Adrenal gland (tissue), 12 donors: ENCODE measurements around the gene PPFIA3. TPM values are rescaled to one million over a fixed set of nuclear protein-coding genes. Genes with fewer than 3 reads are reported as not detected.
A peak's percentile ranks its signal among the peaks of the same experiment; 100 is the strongest.

Experiments used
- DNase-seq, 7 donors: peaks; one replicate each; pipeline ENCODE4 v3.0.0-alpha.2; 2019 to 2020
- H3K27ac ChIP-seq, 5 donors: fragments of 200-600 bp; sonication (generic) in 4 of 5; 1 replicate in 3 of 5; 2 replicates in 2 of 5; pipeline versions ENCODE4 v1.5.1 to v1.8.0; 2016 to 2020; ENCODE audit warnings: mild to moderate bottlenecking in 1 of 5
- H3K27me3 ChIP-seq: fragments of 200-600 bp; 2 replicates; pipeline ENCODE4 v1.8.0; 2021
- H3K36me3 ChIP-seq, 2 donors: fragments of 200-600 bp; replicated peaks in 1 of 2; 1 replicate in 1 of 2; 2 replicates in 1 of 2; pipeline versions ENCODE4 v1.5.1 to v1.8.0; 2018 to 2022
- H3K4me1 ChIP-seq, 2 donors: fragments of 200-600 bp; replicated peaks in 1 of 2; 1 replicate in 1 of 2; 2 replicates in 1 of 2; pipeline versions ENCODE4 v1.5.1 to v1.8.0; 2018 to 2021
- H3K4me3 ChIP-seq, 4 donors: fragments of 200-600 bp; sonication (generic) in 3 of 4; one replicate each; pipeline ENCODE4 v1.5.1; 2016 to 2018
- H3K9me3 ChIP-seq, 3 donors: fragments of 200-600 bp; sonication (generic) in 1 of 3; replicated peaks in 1 of 3; 1 replicate in 2 of 3; 2 replicates in 1 of 3; pipeline versions ENCODE4 v1.5.1 to v1.8.0; 2016 to 2021
- CTCF ChIP-seq, 6 experiments: fragments of 450-650 bp in 4 of 6; fragments of 200-600 bp in 2 of 6; sonication (generic) in 1 of 6; IDR thresholded peaks; 1 replicate in 5 of 6; 2 replicates in 1 of 6; pipeline versions ENCODE4 v1.5.1 to v1.8.0; 2016 to 2021; ENCODE audit warnings: antibody characterized with exemption in 6 of 6, mild to moderate bottlenecking in 2 of 6, moderate library complexity in 1 of 6
- POLR2A ChIP-seq, 2 donors: fragments of 450-650 bp; IDR thresholded peaks; one replicate each; pipeline ENCODE4 v1.6.1; 2017; ENCODE audit warnings: antibody characterized with exemption in 2 of 2, mild to moderate bottlenecking in 2 of 2, moderate library complexity in 1 of 2
- WGBS, 4 donors: extraction: QIAGEN DNeasy Blood & Tissue Kit in 2 of 4; methylation state at CpG; one replicate each; pipeline versions ENCODE4 v1.1.5 to v1.1.7; 2013 to 2017; 5-methylcytosine and 5-hydroxymethylcytosine counted together
- intact Hi-C, 2 donors: fragments of 100-400 bp; cut with DNase I; formaldehyde crosslinking; loops; one replicate each; pipeline versions ENCODE4 v1.14.1 to v1.15.0; 2022 to 2023
- polyA plus RNA-seq, 3 donors: library from polyadenylated mRNA; stranded (reverse); fragments of 200-250 nt in 2 of 3; fragments of 350-450 nt in 1 of 3; fragmentation: Illumina TruSeq in 1 of 3; extraction: RNeasy Lipid Tissue Mini Kit (QIAGEN cat#74804) in 1 of 3; gene quantifications; one replicate each; pipeline ENCODE4 v1.2.3, GENCODE V29; 2013 to 2014
- total RNA-seq, 9 donors: library from RNA; depleted of rRNA in 4 of 9; stranded (reverse); fragments of >200 nt in 4 of 9; fragments of 120-200 nt in 1 of 9; fragmentation: NEBNext Ultra II Directional in 1 of 9; extraction: Animal tissue kit (Norgen Biotek cat#: 25700) in 1 of 9; gene quantifications; one replicate each; pipeline versions ENCODE4 v1.1.0 to v1.2.4, GENCODE V29; 2013 to 2023
- donor health status: healthy with polysubstance abuse.
- donor health status: Bipolar disorder and iron deficiency.
- donor health status: DM: yes; HTN: yes; CAD: no.
- donor health status: DM: no; HTN: no; CAD: no.
- donor health status: DM: no; HTN: no; CAD: no.
- donor health status: DM: yes; HTN: yes; CAD: no.

The PPFIA3 gene
- total and polyA plus RNA-seq, 12 donors = 2.9 to 60.2 (median 14.9) TPM

DNA sequence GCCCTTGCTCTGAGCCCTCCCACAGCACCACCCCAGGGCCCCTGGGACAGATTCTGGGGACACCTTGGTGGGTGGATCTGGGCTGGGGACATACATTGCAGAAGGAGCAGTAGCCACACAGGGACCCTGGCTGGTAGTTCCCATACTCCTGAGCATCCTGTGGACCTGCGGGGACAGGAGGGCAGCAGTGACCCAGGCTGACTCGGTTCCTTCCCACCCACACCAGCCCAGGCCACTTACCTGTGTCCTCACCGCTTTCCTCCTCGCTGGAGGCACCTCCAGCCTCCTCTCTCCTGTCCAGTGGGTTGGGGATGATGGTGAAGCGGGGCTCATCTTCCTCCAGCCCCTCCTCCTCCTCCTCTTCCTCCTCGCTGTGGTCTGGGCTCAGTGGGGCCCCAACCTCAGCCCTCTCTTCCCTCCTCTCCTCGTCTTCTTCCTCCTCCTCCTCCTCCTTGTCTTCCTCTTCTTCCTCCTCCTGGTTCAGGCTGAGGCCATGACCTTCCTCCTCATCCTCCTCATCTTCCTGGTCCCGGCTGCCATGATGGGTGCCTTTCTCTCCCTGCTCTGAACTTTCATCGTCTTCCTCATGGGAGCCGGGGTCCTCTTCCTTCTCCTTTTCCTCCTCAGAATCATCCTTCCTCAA, 33.9 kb downstream of the PPFIA3 start:
- Histone ChIP-seq H3K27ac (no peak overlapping the region), H3K9me3 (no peaks in the 10 kb centered on the region), H3K27me3 (no peaks in the 10 kb centered on the region), H3K36me3 (no peaks in the 10 kb centered on the region), H3K4me1 (peaks cover 17 to 22% of the 10 kb centered on the region in 2 donors), H3K4me3 (no peak overlapping the region)
- DNase-seq = no peak
- TF ChIP-seq POLR2A (IDR thresholded peaks at IDR 0.05) (no peak), CTCF (IDR thresholded peaks at IDR 0.05) (no peak)
- intact Hi-C loops = loop anchor here in 1 of 2 donors (5.0 kb wide), 1 partner anchor 44 kb away; no protein-coding TSS in a partner anchor
- 84 to 96% (median 90%) methylated on average over 7 to 10 of the region's 10 CpGs for WGBS, 4 donors

DNA sequence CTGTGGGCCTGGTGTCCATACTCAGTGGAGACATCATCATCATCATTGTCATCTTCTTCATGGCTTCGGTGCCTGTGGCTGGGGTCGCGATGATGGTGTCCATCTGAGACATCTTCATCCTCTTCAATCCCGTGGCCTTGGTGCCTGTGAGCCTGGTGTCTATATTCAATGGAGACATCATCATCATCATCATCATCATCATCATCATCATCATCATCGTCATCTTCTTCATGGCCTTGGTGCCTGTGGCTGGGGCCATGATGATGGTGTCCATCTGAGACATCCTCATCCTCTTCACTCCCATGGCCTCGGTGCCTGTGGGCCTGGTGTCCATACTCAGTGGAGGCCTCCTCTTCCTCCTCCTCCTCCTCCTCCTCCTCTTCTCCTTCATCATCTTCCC, 34.9 kb downstream of the PPFIA3 start:
- 93 to 95% (median 95%) methylated on average over 3 to 6 of the region's 6 CpGs for WGBS, 4 donors
- Histone ChIP-seq H3K9me3 (no peaks in the 10 kb centered on the region), H3K4me3 (no peak overlapping the region), H3K27ac (no peak overlapping the region), H3K4me1 (peaks cover 13 to 22% of the 10 kb centered on the region in 2 donors), H3K36me3 (no peaks in the 10 kb centered on the region), H3K27me3 (no peaks in the 10 kb centered on the region)
- TF ChIP-seq CTCF (IDR thresholded peaks at IDR 0.05) (no peak), POLR2A (IDR thresholded peaks at IDR 0.05) (no peak)
- DNase-seq = no peak
- intact Hi-C loops = loop anchor here in 1 of 2 donors (5.0 kb wide), 1 partner anchor 43 kb away; no protein-coding TSS in a partner anchor

GRCh38 chr19:49155005-49155819, 35.9 kb downstream of the PPFIA3 start, which contains the start of gene HRC:
Gene HRC, minus strand, starts transcription at chr19:49155396. Its CDS starts 159 bp downstream, at chr19:49155237.
- peaks cover 13 to 22% of the 10 kb centered on the region in 2 donors for H3K4me1 ChIP-seq
- H3K27ac ChIP-seq = peak within 1 kb of the TSS in 2 of 5 donors; percentile 38 to 41
- TF ChIP-seq POLR2A (IDR thresholded peaks at IDR 0.05) (no peak), CTCF (IDR thresholded peaks at IDR 0.05) (no peak)
- no peaks in the 10 kb centered on the region for H3K27me3 ChIP-seq
- no peaks in the 10 kb centered on the region for H3K9me3 ChIP-seq
- no peak for DNase-seq
- H3K36me3 ChIP-seq = no peaks in the 10 kb centered on the region
- intact Hi-C loops = loop anchor here in 1 of 2 donors (5.0 kb wide), 1 partner anchor 78 kb away; no protein-coding TSS in a partner anchor
- H3K4me3 ChIP-seq = no peak within 1 kb of the TSS
- WGBS, 4 donors = 64 to 72% (median 65%) methylated on average over 17 to 19 of the region's 19 CpGs

DNA sequence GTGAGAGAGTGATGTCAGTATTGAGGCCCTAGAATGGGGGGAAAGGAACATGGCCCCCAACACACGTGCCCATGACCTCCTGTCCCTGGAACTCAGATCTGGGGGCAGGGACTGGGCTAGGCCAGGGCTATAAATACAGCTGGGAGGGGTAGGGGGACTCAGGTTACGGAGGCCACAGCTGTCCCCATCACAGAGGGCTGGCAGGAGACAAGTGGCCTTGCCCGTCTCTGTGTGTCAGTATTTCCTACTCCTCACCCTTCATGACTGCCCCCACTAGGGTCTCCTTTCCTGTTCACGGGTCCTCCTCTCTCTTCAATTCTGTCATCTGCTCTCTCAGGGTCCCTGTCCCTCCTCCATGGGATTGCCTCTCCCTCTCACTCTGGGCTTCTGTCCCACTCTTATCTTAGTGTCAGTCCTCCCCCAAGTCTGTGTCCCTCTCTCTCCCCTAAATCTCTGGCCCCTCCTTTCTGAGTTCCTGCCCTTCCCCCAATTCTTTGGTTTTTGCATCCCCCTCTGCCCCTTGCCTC, 36.5 kb downstream of the PPFIA3 start:
- peak overlapping the region in 2 of 5 donors; percentile 36 to 41 for H3K27ac ChIP-seq

More for the DNA sequence above, 36.5 kb downstream of the PPFIA3 start:
- TF ChIP-seq POLR2A (IDR thresholded peaks at IDR 0.05) = no peak
- no peak for TF ChIP-seq CTCF (IDR thresholded peaks at IDR 0.05)
- DNase-seq = no peak
- intact Hi-C loops = loop anchor here in 1 of 2 donors (5.0 kb wide), 1 partner anchor 79 kb away; no protein-coding TSS in a partner anchor
- no peaks in the 10 kb centered on the region for H3K27me3 ChIP-seq
- no peaks in the 10 kb centered on the region for H3K9me3 ChIP-seq
- H3K4me3 ChIP-seq = no peak overlapping the region
- 33 to 45% (median 40%) methylated on average over 4 of the region's 4 CpGs for WGBS, 4 donors
- H3K4me1 ChIP-seq = peaks cover 13 to 20% of the 10 kb centered on the region in 2 donors
- no peaks in the 10 kb centered on the region for H3K36me3 ChIP-seq
